T1000 (cell line): ENCODE measurements around the gene PTPRT.

Experiments
- DNase-seq: peaks from one replicate; lab custom pipeline; 2025; ENCODE audit warnings: mixed read lengths; lab: John Stamatoyannopoulos, UW

The PTPRT gene

GRCh38 chr20:42974347-42974746, 215.4 kb downstream of the PTPRT start:
- DNase-seq: no peak

GRCh38 chr20:42972591-42972990, 217.1 kb downstream of the PTPRT start:
- no peak for DNase-seq

GRCh38 chr20:42968746-42969145, 221.0 kb downstream of the PTPRT start:
- no peak for DNase-seq

- no peak for DNase-seq
Observed at GRCh38 chr20:42963796-42964195, 225.9 kb downstream of the PTPRT start.

GRCh38 chr20:42961771-42962170, 227.9 kb downstream of the PTPRT start:
- DNase-seq: no peak

- DNase-seq: no peak
Observed at GRCh38 chr20:42959996-42960395, 229.7 kb downstream of the PTPRT start.

GRCh38 chr20:42958367-42959069, 231.2 kb downstream of the PTPRT start:
- no peak for DNase-seq

GRCh38 chr20:42957704-42958095, 232.0 kb downstream of the PTPRT start:
- DNase-seq: no peak

GRCh38 chr20:42957018-42957703, 232.5 kb downstream of the PTPRT start:
- no peak for DNase-seq

- DNase-seq: no peak
Observed at GRCh38 chr20:42955713-42956112, 234.0 kb downstream of the PTPRT start.

GRCh38 chr20:42954951-42955350, 234.8 kb downstream of the PTPRT start:
- no peak for DNase-seq

- DNase-seq: no peak
Observed at GRCh38 chr20:42949950-42950349, 239.8 kb downstream of the PTPRT start.

GRCh38 chr20:42945234-42945994, 244.3 kb downstream of the PTPRT start:
- DNase-seq: no peak

- no peak for DNase-seq
Observed at GRCh38 chr20:42941629-42942028, 248.1 kb downstream of the PTPRT start.

GRCh38 chr20:42938441-42939205, 251.1 kb downstream of the PTPRT start:
- DNase-seq: no peak

GRCh38 chr20:42936482-42936881, 253.2 kb downstream of the PTPRT start:
- DNase-seq: no peak

GRCh38 chr20:42924215-42924614, 265.5 kb downstream of the PTPRT start:
- no peak for DNase-seq

- no peak for DNase-seq
Observed at GRCh38 chr20:42923348-42923918, 266.3 kb downstream of the PTPRT start.

GRCh38 chr20:42920776-42921175, 268.9 kb downstream of the PTPRT start:
- DNase-seq: no peak

- no peak for DNase-seq
Observed at GRCh38 chr20:42919316-42919715, 270.4 kb downstream of the PTPRT start.

GRCh38 chr20:42915081-42915480, 274.6 kb downstream of the PTPRT start:
- no peak for DNase-seq

- DNase-seq: no peak
Observed at GRCh38 chr20:42914302-42914701, 275.4 kb downstream of the PTPRT start.
